H9 (cell line): ENCODE results near the gene TPD52L1. TPM values are rescaled to one million over a fixed set of nuclear protein-coding genes. Genes with fewer than 3 reads are reported as not detected.

Experiments used
- DNase-seq: peaks from one replicate; pipeline ENCODE4 v3.0.0-alpha.2; 2017
- H2AFZ ChIP-seq: one replicate; pipeline ENCODE4 v1.6.1; 2013; ENCODE audit warnings: mild to moderate bottlenecking, low read length, control low read depth, moderate library complexity
- H2AK5ac ChIP-seq: 2 replicates; pipeline ENCODE4 v1.6.1; 2013; ENCODE audit warnings: low read length, control low read depth, mixed read lengths; ENCODE audit not compliant: insufficient read length
- H2BK120ac ChIP-seq: one replicate; pipeline ENCODE4 v1.6.1; 2013; ENCODE audit warnings: low read depth, mild to moderate bottlenecking, low read length, control low read depth, inconsistent platforms; ENCODE audit not compliant: poor library complexity, severe bottlenecking
- H2BK12ac ChIP-seq: 2 replicates; pipeline ENCODE4 v1.6.1; 2013; ENCODE audit warnings: low read length, control low read depth, mixed read lengths, low read depth; ENCODE audit not compliant: insufficient read length
- H2BK15ac ChIP-seq: 2 replicates; pipeline ENCODE4 v1.6.1; 2013; ENCODE audit warnings: low read depth, low read length, control low read depth
- H2BK20ac ChIP-seq: one replicate; pipeline ENCODE4 v1.6.1; 2013; ENCODE audit warnings: low read depth, mild to moderate bottlenecking, low read length, control low read depth, inconsistent platforms; ENCODE audit not compliant: poor library complexity, severe bottlenecking
- H2BK5ac ChIP-seq: 2 replicates; pipeline ENCODE4 v1.6.1; 2013; ENCODE audit warnings: low read length, control low read depth, mixed read lengths; ENCODE audit not compliant: insufficient read length
- H3K14ac ChIP-seq: 2 replicates; pipeline ENCODE4 v1.6.1; 2013; ENCODE audit warnings: low read length, control low read depth; ENCODE audit not compliant: insufficient read depth
- H3K18ac ChIP-seq: 2 replicates; pipeline ENCODE4 v1.6.1; 2013; ENCODE audit warnings: low read depth, mild to moderate bottlenecking, mixed read lengths, low read length, control low read depth; ENCODE audit not compliant: insufficient read length
- H3K23ac ChIP-seq: 2 replicates; pipeline ENCODE4 v1.6.1; 2013; ENCODE audit warnings: low read length, control low read depth, mixed read lengths, low read depth; ENCODE audit not compliant: insufficient read length
- H3K23me2 ChIP-seq: 2 replicates; pipeline ENCODE4 v1.6.1; 2013; ENCODE audit warnings: low read depth, mild to moderate bottlenecking, mixed read lengths, low read length, control low read depth; ENCODE audit not compliant: insufficient read length, poor library complexity, severe bottlenecking
- H3K27ac ChIP-seq: 2 replicates; pipeline ENCODE4 v1.5.1; 2013; ENCODE audit warnings: low read length, control low read depth, mixed read lengths, low read depth; ENCODE audit not compliant: insufficient read length
- H3K27me3 ChIP-seq: 2 replicates; pipeline ENCODE4 v1.6.1; 2013; ENCODE audit warnings: low read length, control low read depth, inconsistent platforms; ENCODE audit not compliant: insufficient read depth
- H3K4ac ChIP-seq: 2 replicates; pipeline ENCODE4 v1.6.1; 2013; ENCODE audit warnings: low read depth, mild to moderate bottlenecking, control low read depth, inconsistent platforms, low read length, moderate library complexity
- H3K4me1 ChIP-seq: 2 replicates; pipeline ENCODE4 v1.6.1; 2013; ENCODE audit warnings: low read length, control low read depth, inconsistent platforms; ENCODE audit not compliant: insufficient read depth
- H3K4me2 ChIP-seq: 2 replicates; pipeline ENCODE4 v1.6.1; 2013; ENCODE audit warnings: low read length, control low read depth, mixed read lengths; ENCODE audit not compliant: insufficient read length, insufficient read depth
- H3K56ac ChIP-seq: 2 replicates; pipeline ENCODE4 v1.6.1; 2013; ENCODE audit warnings: low read depth, mild to moderate bottlenecking, mixed read lengths, low read length, control low read depth; ENCODE audit not compliant: insufficient read length
- H3K79me1 ChIP-seq: 2 replicates; pipeline ENCODE4 v1.6.1; 2013; ENCODE audit warnings: low read depth, mild to moderate bottlenecking, moderate library complexity, low read length, control low read depth, inconsistent platforms; ENCODE audit not compliant: insufficient read depth, poor library complexity, severe bottlenecking
- H3K79me2 ChIP-seq: 2 replicates; pipeline ENCODE4 v1.6.1; 2013; ENCODE audit warnings: low read length, control low read depth, inconsistent platforms; ENCODE audit not compliant: insufficient read depth
- H3K9ac ChIP-seq: 2 replicates; pipeline ENCODE4 v1.6.1; 2013; ENCODE audit warnings: low read length, control low read depth, mixed read lengths; ENCODE audit not compliant: insufficient read length; ENCODE audit errors: extremely low read depth
- H3K9me3 ChIP-seq: one replicate; pipeline ENCODE4 v1.6.1; 2013; ENCODE audit warnings: low read depth, low read length, inconsistent platforms; ENCODE audit not compliant: control insufficient read depth
- H3T11ph ChIP-seq: one replicate; pipeline ENCODE4 v1.6.1; 2013; ENCODE audit warnings: mild to moderate bottlenecking, low read length, control low read depth, inconsistent platforms
- H4K20me1 ChIP-seq: one replicate; pipeline ENCODE4 v1.6.1; 2013; ENCODE audit not compliant: control insufficient read depth, insufficient read length, insufficient read depth
- H4K5ac ChIP-seq: 2 replicates; pipeline ENCODE4 v1.6.1; 2013; ENCODE audit warnings: low read depth, mild to moderate bottlenecking, mixed read lengths, low read length, control low read depth; ENCODE audit not compliant: insufficient read length
- H4K8ac ChIP-seq: replicated peaks from 2 replicates; pipeline ENCODE4 v1.6.1; 2013; ENCODE audit warnings: low read length, control low read depth, mixed read lengths, low read depth; ENCODE audit not compliant: insufficient read length
- H4K91ac ChIP-seq: 2 replicates; pipeline ENCODE4 v1.6.1; 2013; ENCODE audit warnings: low read depth, mild to moderate bottlenecking, moderate library complexity, mixed read lengths, low read length, control low read depth; ENCODE audit not compliant: insufficient read length
- H3K27ac Mint-ChIP-seq, 3 experiments: 2 replicates in 2 of 3; 3 replicates in 1 of 3; pipeline ENCODE4 v1.8.0; 2020 to 2021; ENCODE audit warnings: mixed read lengths in 3 of 3, mild to moderate bottlenecking in 1 of 3, moderate library complexity in 1 of 3
- H3K27me3 Mint-ChIP-seq: 2 replicates; pipeline ENCODE4 v1.8.0; 2021; ENCODE audit warnings: low read depth, mild to moderate bottlenecking, moderate library complexity, mixed read lengths
- H3K36me3 Mint-ChIP-seq, 3 experiments: 2 replicates in 2 of 3; 3 replicates in 1 of 3; pipeline ENCODE4 v1.8.0; 2020 to 2021; ENCODE audit warnings: low read depth in 3 of 3, mixed read lengths in 3 of 3; ENCODE audit not compliant: insufficient read depth in 1 of 3
- H3K4me1 Mint-ChIP-seq, 2 experiments: 2 replicates each; pipeline ENCODE4 v1.8.0; 2020; ENCODE audit warnings: mixed read lengths in 2 of 2
- H3K4me3 Mint-ChIP-seq, 2 experiments: 2 replicates in 1 of 2; 3 replicates in 1 of 2; pipeline ENCODE4 v1.8.0; 2020 to 2021; ENCODE audit warnings: mild to moderate bottlenecking in 2 of 2, mixed read lengths in 2 of 2, moderate library complexity in 1 of 2
- H3K9me3 Mint-ChIP-seq, 2 experiments: 2 replicates in 1 of 2; 3 replicates in 1 of 2; pipeline ENCODE4 v1.8.0; 2020; ENCODE audit warnings: mild to moderate bottlenecking in 2 of 2, mixed read lengths in 2 of 2, moderate library complexity in 1 of 2
- CTCF ChIP-seq: fragments of 200-600 bp; sonication (generic); conservative IDR thresholded peaks from 3 replicates; pipeline ENCODE4 v1.8.0; 2021; ENCODE audit warnings: antibody characterized with exemption, mild to moderate bottlenecking
- WGBS: extraction: QIAGEN DNeasy Blood & Tissue Kit; methylation state at CpG from one replicate; pipeline ENCODE4 v1.1.7; 2013; ENCODE audit warnings: missing lambda C conversion rate, low lambda C conversion rate, mixed read lengths; ENCODE audit not compliant: insufficient read length; ENCODE audit errors: extremely low coverage; 5-methylcytosine and 5-hydroxymethylcytosine counted together
- total RNA-seq: library from RNA; stranded (reverse); gene quantifications from 2 replicates; pipeline ENCODE4 v1.2.1, GENCODE V29; 2021

The TPD52L1 gene
- total RNA-seq, 1 experiment from 2014 or later: 6.6 TPM

DNA sequence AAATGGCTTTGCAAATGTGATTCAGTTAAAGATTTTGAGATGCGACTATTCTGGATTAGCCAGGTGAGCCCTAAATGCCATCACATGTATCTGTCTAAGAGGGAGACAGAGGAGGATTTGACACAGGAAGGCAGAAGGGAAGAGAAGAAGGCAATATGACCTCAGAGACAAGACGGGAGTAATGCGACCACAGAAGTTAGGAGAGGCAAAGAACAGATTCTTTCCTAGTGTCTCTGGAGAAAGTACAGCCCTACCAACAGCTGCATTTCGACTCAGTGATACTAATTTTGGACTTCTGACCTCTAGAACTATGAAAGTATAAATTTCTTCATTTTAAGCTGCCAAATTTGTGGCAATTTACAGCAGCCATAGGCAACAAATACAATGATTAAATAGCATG is 24.2 kb upstream of the TPD52L1 start:
- H3K27ac Mint-ChIP-seq: no peak overlapping the region
- no peak overlapping the region for H3T11ph ChIP-seq
- DNase-seq: no peak
- no peak overlapping the region for H3K14ac ChIP-seq
- H4K8ac ChIP-seq: no peak overlapping the region
- no peak overlapping the region for H3K4ac ChIP-seq
- no peak overlapping the region for H3K18ac ChIP-seq
- no peak overlapping the region for H3K4me2 ChIP-seq
- no peak overlapping the region for H3K23ac ChIP-seq
- H2AFZ ChIP-seq: no peak overlapping the region
- peaks cover 6 to 12% (median 7%) of the 10 kb centered on the region in 3 experiments for H3K36me3 Mint-ChIP-seq
- no peaks in the 10 kb centered on the region for H3K27me3 ChIP-seq
- H4K91ac ChIP-seq: no peak overlapping the region
- no peaks in the 10 kb centered on the region for H3K79me1 ChIP-seq
- no peaks in the 10 kb centered on the region for H3K4me1 ChIP-seq
- H2AK5ac ChIP-seq: no peak overlapping the region
- peaks cover 9 to 11% of the 10 kb centered on the region in 2 experiments; a peak in 4 of 5 replicates for H3K9me3 Mint-ChIP-seq
- H3K27me3 Mint-ChIP-seq: peaks cover 1% of the 10 kb centered on the region
- no peak overlapping the region for H3K56ac ChIP-seq
- no peak overlapping the region for H3K4me3 Mint-ChIP-seq
- no peak overlapping the region for H3K27ac ChIP-seq
- WGBS: no CpG with 5 or more reads among the region's 4 CpGs
- H3K79me2 ChIP-seq: no peaks in the 10 kb centered on the region
- no peaks in the 10 kb centered on the region for H4K20me1 ChIP-seq
- H2BK5ac ChIP-seq: no peak overlapping the region
- no peak overlapping the region for H2BK120ac ChIP-seq
- H2BK15ac ChIP-seq: no peak overlapping the region
- no peak overlapping the region for H2BK20ac ChIP-seq
- H4K5ac ChIP-seq: no peak overlapping the region
- no peak overlapping the region for H2BK12ac ChIP-seq
- H3K9me3 ChIP-seq: no peaks in the 10 kb centered on the region
- no peaks in the 10 kb centered on the region for H3K23me2 ChIP-seq
- H3K9ac ChIP-seq: no peak overlapping the region
- no peak for TF ChIP-seq CTCF
- no peaks in the 10 kb centered on the region; a peak in 1 of 4 replicates for H3K4me1 Mint-ChIP-seq
